HG02798 (cell line): Measurements from ENCODE around the gene LNP1.
A peak's percentile ranks its signal among the peaks of the same experiment; 100 is the strongest.
"Not testable (repeated sequence)": the region's sequence is repeated elsewhere in the genome, so short reads cannot be mapped to it uniquely, and the experiment has no call there.

Experiments used
- ATAC-seq: cut with Tn5 transposase; IDR thresholded peaks from one replicate; pipeline ENCODE4 v1.9.1; 2021; ENCODE audit warnings: mild to moderate bottlenecking; ENCODE audit not compliant: unreplicated experiment, poor library complexity

LNP1 gene

GRCh38 chr3:100468676-100469075 lies 67.3 kb downstream of the LNP1 start:
- no peak for ATAC-seq

- no peak for ATAC-seq
Observed at GRCh38 chr3:100470951-100471350, 69.6 kb downstream of the LNP1 start.

- ATAC-seq = no peak
Observed at GRCh38 chr3:100471444-100471843, 70.1 kb downstream of the LNP1 start.

- not testable (repeated sequence) for ATAC-seq
Observed at GRCh38 chr3:100477851-100478360, 76.6 kb downstream of the LNP1 start.

GRCh38 chr3:100478521-100478920 lies 77.2 kb downstream of the LNP1 start:
- not testable (repeated sequence) for ATAC-seq

DNA sequence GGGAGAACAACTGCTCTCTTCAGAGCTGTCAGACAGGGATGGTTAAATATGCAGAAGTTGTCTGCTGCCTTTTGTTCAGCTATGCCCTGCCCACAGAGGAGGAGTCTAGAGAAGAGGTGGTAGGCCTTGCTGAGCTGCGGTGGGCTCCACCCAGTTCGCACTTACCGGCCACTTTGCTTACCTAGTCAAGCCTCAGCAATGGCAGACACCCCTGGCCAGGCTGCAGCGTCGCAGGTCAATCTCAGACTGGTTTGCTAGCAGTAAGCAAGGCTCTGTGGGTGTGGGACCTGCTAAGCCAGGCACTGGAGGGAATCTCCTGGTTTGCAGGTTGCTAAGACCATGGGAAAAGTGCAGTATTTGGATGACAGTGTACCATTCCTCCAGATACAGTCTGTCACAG lies 78.7 kb downstream of the LNP1 start:
- no peak for ATAC-seq

- no peak for ATAC-seq
Observed at GRCh38 chr3:100482176-100482575, 80.8 kb downstream of the LNP1 start.

- ATAC-seq = no peak
Observed at GRCh38 chr3:100483529-100483928, 82.2 kb downstream of the LNP1 start.

DNA sequence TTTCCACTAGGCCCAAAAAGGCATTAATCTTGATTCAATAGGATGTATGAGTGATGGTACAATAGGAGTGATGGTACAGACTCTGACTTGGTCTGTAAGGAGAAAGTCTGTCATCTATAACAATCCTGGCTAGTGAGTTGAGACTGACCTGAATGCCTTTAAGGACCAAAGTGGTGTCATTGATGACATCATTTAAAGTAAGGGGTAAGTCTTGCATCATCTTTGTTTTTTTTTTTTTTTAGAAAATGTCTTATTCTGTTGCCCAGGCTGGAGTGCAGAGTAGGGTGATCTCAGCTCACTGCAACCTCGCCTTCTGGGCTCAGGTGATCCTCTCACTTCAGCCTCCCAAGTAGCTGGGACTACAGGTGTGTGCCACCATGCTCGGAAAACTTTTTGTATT lies 85.5 kb downstream of the LNP1 start:
- ATAC-seq = no peak

DNA sequence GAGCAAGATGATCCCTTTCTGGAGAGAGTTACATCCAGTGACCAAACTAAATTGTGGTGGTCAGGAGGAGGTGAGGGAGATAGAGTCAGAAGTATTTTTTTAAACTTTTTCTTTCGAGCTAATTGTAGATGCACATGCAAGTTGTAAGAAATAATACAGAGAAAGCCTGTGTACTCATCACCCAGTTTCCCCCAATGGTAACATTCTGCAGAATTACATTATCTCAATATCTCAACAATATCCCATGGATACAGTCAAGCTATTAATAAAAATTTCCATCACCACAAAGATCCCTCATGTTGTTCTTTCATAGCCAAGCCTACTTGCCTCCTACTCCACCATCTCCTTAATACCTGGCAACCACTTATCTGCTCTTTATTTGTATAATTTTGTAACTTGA lies 87.8 kb downstream of the LNP1 start:
- ATAC-seq = no peak

- ATAC-seq = peak; percentile 98
Observed at GRCh38 chr3:100492059-100493006, 91.0 kb downstream of the LNP1 start, which contains the start of gene TMEM45A. Gene TMEM45A, plus strand, starts transcription at chr3:100492619. Its CDS starts 62,593 bp downstream, at chr3:100555212.

DNA sequence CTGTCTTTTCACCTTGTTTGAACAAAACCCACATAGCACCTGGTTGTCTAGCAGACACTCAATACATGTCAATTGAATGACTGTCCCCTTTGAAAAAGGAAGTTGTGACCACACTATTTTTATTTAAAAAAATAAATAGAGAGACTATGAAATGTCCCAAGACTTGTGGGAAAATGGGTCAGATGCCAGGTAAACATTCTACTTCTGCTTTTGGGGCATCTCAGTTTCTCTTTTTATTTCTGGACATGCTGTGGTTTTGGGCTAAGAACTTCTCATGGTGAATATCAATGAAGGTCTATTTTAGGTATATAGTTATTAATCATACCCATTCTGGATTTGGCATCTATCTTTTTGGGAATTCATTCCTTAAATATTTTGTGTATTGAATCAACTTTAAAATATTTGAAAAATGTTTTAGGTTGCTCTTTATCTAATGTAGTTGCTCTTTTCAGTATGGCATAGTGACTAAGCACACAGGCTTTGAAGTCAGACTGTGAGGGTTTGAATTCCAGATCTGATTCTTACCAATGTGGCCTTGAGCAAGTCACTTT lies 95.4 kb downstream of the LNP1 start:
- peak; percentile 31 for ATAC-seq

GRCh38 chr3:100499651-100500050 lies 98.3 kb downstream of the LNP1 start:
- ATAC-seq = no peak

- ATAC-seq = no peak
Observed at GRCh38 chr3:100500320-100500880, 99.1 kb downstream of the LNP1 start.

- peak; percentile 49 for ATAC-seq
Observed at GRCh38 chr3:100503448-100503847, 102.1 kb downstream of the LNP1 start.
